WERI-Rb-1 (cell line): ENCODE data around the gene MAML2.

ENCODE experiments used
- DNase-seq: peaks from one replicate; pipeline ENCODE4 v3.0.0-alpha.2; 2020
- H3K27ac ChIP-seq: fragments of 250-450 bp; sonication (Bioruptor Pico); 2 replicates; pipeline ENCODE4 v1.5.1; 2020; ENCODE audit warnings: mild to moderate bottlenecking, moderate library complexity
- H3K27me3 ChIP-seq: fragments of 250-450 bp; sonication (Bioruptor Pico); 2 replicates; pipeline ENCODE4 v1.5.1; 2021; ENCODE audit warnings: mild to moderate bottlenecking, low read depth, moderate library complexity; ENCODE audit not compliant: insufficient read depth, severe bottlenecking
- H3K36me3 ChIP-seq: fragments of 250-450 bp; sonication (Bioruptor Pico); 2 replicates; pipeline ENCODE4 v1.5.1; 2020; ENCODE audit warnings: mild to moderate bottlenecking, moderate library complexity
- H3K4me3 ChIP-seq: 2 replicates; pipeline ENCODE4 v1.5.1; 2011; ENCODE audit warnings: low read depth, mild to moderate bottlenecking, control low read depth, low read length
- H3K9me3 ChIP-seq: fragments of 250-450 bp; sonication (Bioruptor Pico); 2 replicates; pipeline ENCODE4 v1.5.1; 2021; ENCODE audit warnings: mild to moderate bottlenecking, moderate library complexity; ENCODE audit not compliant: severe bottlenecking
- CTCF ChIP-seq: IDR thresholded peaks from 2 replicates; pipeline ENCODE4 v1.5.1; 2011; ENCODE audit warnings: low read depth, mild to moderate bottlenecking, control low read depth, inconsistent platforms, low read length

Gene MAML2

GRCh38 chr11:95948637-95949036 is 394.4 kb downstream of the MAML2 start:
- H3K27ac ChIP-seq: no peak overlapping the region
- no peak for DNase-seq
- no peak for TF ChIP-seq CTCF

GRCh38 chr11:95944623-95945022 is 398.4 kb downstream of the MAML2 start:
- no peak for DNase-seq
- Histone ChIP-seq H3K27ac (no peak overlapping the region), H3K9me3 (peaks cover 12% of the 10 kb centered on the region), H3K27me3 (no peaks in the 10 kb centered on the region), H3K36me3 (no peaks in the 10 kb centered on the region), H3K4me3 (no peak overlapping the region)
- no peak for TF ChIP-seq CTCF

More at GRCh38 chr11:95948637-95949036, 394.4 kb downstream of the MAML2 start:
- Histone ChIP-seq H3K27me3 (no peaks in the 10 kb centered on the region), H3K4me3 (no peak overlapping the region), H3K36me3 (no peaks in the 10 kb centered on the region), H3K9me3 (peaks cover 12% of the 10 kb centered on the region)

GRCh38 chr11:95943546-95943945 is 399.4 kb downstream of the MAML2 start:
- Histone ChIP-seq H3K27ac (no peak overlapping the region), H3K4me3 (no peak overlapping the region), H3K27me3 (no peaks in the 10 kb centered on the region), H3K9me3 (peaks cover 8% of the 10 kb centered on the region), H3K36me3 (no peaks in the 10 kb centered on the region)
- TF ChIP-seq CTCF: no peak
- no peak for DNase-seq

GRCh38 chr11:95939091-95939490 is 403.9 kb downstream of the MAML2 start:
- DNase-seq: no peak
- Histone ChIP-seq H3K36me3 (no peaks in the 10 kb centered on the region), H3K27ac (no peak overlapping the region), H3K4me3 (no peak overlapping the region), H3K27me3 (no peaks in the 10 kb centered on the region), H3K9me3 (no peaks in the 10 kb centered on the region)
- no peak for TF ChIP-seq CTCF

GRCh38 chr11:95937358-95937757 is 405.6 kb downstream of the MAML2 start:
- Histone ChIP-seq H3K36me3 (no peaks in the 10 kb centered on the region), H3K4me3 (no peak overlapping the region), H3K27me3 (no peaks in the 10 kb centered on the region), H3K9me3 (no peaks in the 10 kb centered on the region), H3K27ac (no peak overlapping the region)
- DNase-seq: no peak
- TF ChIP-seq CTCF: no peak

GRCh38 chr11:95933594-95933993 is 409.4 kb downstream of the MAML2 start:
- no peak for DNase-seq
- H3K4me3 ChIP-seq: no peak overlapping the region
- no peak for TF ChIP-seq CTCF
- H3K9me3 ChIP-seq: peaks cover 3% of the 10 kb centered on the region
- H3K36me3 ChIP-seq: no peaks in the 10 kb centered on the region
- no peaks in the 10 kb centered on the region for H3K27me3 ChIP-seq
- no peak overlapping the region for H3K27ac ChIP-seq
